Activated T-cell treated with anti-CD3 and anti-CD28 coated beads for 1 hour (primary cell): ENCODE results near the gene AOAH.

ENCODE experiments used
- DNase-seq: peaks from one replicate; pipeline ENCODE4 v3.0.0-alpha.2; 2020; ENCODE audit warnings: low read depth

AOAH gene

DNA sequence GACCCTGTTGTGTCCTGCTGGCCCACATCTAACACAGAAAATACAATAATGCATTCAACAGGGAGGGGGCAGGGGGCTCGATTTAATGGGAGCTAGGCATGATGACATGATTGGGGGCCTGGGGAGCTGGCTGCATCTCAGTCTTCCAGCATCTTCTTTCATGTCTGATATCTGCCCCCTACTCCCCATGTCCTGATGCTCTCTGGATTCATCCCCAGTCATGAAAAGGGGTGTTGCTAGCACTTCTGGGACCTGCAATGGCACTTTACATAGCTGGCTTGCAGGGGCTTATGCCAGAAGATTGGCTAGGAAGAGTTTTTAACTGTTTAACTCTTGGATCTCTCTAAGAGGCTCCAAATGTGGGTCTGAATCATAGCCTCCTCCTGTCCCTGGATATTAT is 94.9 kb downstream of the AOAH start:
- no peak for DNase-seq

DNA sequence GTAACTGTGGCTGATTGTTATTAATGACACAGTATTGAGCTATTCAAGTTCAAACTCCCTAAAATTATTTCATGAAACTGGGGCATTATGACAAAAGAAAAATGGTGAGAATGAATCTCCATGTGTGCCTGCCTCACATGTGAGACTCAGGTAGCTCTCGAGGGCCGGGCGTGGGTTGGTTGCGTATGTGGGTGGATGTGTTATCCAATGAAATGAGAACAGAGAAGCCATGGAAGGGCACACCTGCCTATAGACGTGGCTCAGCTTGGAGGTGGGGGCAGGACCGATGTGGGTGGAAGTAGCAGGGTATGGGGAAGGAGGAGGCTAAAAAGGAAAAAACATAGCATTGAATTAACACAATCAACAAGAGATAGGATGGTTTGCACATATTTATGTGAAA is 96.5 kb downstream of the AOAH start:
- no peak for DNase-seq

- DNase-seq = no peak
These were observed 98.2 kb downstream of the AOAH start for GRCh38 chr7:36626111-36626510.

DNA sequence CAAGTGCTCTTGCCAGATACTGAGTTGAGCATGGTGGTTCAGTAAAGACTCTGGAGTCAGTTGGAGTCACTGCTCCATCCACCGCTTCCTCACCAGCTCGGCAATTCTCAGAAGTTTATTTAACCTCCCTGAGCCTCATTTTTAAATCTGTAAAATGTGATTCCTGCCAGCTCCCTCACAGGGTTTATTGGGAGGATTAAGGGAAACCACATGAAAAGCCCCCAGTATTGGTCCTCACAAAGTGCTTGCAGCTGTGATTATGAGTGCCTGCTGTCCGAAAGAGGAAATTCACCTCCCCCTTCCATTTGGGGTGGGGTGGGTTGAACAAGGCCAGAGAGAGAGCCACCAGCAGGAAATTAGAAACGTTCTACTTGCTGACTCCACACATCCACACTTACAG is 99.0 kb downstream of the AOAH start:
- DNase-seq = no peak

DNA sequence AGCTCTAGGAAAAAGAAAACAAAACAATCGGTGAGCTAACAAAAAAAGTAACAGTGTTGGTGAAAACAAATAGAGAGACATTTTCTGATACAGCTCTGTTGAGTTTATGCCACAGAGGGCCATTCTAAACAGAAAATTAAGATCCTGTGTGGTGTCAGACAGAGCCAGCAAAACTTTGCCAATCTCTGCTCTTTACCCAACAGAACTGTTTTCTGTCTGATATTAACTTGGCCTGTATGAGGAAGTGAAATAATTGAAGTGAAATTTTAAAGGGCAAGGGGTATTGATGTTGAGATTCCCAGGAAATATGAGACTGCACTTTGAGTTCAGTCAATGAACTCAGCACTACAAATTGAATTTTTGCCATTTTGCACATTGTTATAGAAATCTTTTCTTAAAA is 101.0 kb downstream of the AOAH start:
- no peak for DNase-seq

DNA sequence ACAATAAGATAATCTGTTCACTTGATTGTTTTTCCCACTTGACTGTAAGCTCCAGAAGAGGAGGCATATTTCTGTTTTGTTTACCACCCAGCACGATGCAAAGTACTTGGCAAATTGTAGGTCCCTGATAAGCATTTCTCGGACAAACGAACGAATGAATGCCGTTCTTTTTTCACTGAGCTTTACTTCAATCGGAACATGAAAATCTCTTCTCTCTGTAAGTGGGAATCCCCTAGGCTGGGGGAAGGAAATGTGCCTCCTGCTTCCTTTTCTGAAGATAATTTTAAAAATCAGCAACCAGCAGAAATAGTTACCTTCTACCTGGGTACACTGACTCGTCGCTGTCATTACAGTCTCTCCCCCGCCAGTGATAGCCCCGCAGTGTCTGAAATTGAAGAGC is 102.9 kb downstream of the AOAH start:
- no peak for DNase-seq

GRCh38 chr7:36620166-36620708 is 104.1 kb downstream of the AOAH start:
- DNase-seq = no peak

- DNase-seq = no peak
These were observed 106.9 kb downstream of the AOAH start for GRCh38 chr7:36617408-36617807.

GRCh38 chr7:36615852-36616540 is 108.3 kb downstream of the AOAH start:
- DNase-seq = no peak

DNA sequence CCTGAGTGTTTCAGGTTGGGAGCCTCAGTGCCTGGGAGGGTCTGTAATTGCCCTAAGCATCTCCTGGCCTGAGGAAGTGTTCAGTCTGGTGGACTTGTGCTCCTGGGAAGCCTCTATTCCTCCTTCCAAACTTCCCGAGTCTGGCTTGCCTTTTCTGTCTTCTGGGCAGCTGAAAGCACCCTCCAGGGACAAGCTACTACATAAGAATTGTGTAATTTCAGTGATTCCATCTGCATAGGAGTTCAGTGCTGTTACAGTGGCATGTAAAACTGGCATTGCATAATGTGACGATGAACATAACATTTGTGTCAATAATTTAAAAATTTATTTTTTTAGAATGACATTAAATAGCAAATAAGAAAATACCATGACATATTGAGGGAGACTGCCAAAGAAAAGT is 109.3 kb downstream of the AOAH start:
- no peak for DNase-seq

DNA sequence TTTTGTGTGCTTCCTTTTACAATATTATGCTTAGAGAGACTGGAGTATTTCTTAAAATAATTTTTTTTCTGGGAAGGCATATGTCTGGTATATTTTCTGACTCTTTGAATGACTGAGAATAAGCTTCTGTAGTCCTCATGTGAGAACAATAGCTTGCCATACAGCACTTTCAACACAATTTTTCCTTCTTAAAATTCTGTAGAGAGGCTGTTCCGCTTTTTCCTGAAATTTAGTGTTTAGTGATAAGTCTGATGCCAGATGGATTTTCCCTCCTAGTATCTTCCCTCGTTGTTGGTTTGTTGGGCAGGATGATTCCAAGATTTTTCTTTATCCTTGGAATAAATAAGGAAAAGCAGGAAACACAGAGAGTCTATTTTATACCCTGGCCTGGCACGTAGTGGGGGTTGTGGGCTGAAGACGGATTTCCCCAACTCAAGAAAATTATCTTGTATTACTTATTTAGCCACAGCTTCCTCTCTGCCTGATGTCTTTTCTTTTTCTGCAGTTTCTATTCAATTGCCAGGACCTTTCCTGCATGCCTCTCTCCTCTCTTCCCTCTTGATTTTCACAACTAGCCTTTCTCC is 111.2 kb downstream of the AOAH start:
- no peak for DNase-seq

- no peak for DNase-seq
These were observed 112.6 kb downstream of the AOAH start for GRCh38 chr7:36611703-36612102.

DNA sequence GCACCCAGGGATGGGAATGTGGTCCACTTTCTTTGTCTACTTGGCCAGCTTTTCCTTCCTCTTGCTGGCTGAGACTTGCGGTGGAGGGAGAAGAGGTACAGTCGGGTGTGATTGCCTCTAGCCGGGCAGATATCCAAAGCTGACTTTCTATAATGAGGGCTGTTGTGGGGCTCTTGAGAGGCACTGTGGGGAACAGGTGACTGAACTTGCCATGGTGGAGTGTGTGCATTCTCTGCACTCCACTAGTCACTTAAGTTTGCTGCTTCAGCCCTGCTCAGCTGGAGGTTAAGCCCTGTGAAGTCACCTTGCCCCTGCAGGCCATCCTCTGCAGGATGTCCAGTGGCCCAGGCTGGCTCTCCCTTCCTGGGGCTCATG is 116.6 kb downstream of the AOAH start:
- DNase-seq = no peak

DNA sequence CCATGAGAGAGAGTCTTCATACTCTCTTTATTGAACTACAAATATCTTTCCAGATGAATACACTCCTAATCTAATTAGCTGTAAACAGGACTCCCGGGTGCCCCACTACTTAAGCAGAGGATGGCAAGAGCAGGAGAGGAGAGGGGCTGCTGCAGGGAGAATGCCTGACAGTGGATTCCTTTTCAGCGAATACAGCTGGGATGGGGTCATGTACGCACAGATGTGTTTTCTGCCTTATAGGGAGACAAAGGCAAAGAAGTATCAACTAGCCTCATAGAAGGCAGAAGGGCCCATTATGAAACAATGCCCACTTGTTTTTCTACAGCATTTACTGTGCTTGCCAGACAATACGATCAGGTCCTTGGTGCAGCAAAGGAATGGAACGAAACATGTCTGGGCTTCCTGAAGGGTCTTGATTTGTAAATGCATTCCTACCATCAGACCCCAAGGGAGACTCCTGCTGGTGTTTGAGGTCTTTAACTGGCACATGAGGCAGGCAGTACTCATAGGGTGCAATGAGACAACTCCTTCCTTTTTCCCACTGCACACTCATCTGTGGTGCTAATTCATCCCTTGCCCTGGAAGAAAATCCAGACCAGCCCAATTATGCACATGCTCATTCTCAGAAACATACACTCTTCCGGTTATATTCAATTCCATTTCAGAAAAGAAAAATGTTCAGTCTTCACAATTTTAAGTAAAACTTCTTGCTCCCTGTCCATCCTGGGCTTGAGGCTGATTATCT is 117.1 kb downstream of the AOAH start:
- no peak for DNase-seq

- DNase-seq = no peak
These were observed 117.9 kb downstream of the AOAH start for GRCh38 chr7:36606153-36606975.

DNA sequence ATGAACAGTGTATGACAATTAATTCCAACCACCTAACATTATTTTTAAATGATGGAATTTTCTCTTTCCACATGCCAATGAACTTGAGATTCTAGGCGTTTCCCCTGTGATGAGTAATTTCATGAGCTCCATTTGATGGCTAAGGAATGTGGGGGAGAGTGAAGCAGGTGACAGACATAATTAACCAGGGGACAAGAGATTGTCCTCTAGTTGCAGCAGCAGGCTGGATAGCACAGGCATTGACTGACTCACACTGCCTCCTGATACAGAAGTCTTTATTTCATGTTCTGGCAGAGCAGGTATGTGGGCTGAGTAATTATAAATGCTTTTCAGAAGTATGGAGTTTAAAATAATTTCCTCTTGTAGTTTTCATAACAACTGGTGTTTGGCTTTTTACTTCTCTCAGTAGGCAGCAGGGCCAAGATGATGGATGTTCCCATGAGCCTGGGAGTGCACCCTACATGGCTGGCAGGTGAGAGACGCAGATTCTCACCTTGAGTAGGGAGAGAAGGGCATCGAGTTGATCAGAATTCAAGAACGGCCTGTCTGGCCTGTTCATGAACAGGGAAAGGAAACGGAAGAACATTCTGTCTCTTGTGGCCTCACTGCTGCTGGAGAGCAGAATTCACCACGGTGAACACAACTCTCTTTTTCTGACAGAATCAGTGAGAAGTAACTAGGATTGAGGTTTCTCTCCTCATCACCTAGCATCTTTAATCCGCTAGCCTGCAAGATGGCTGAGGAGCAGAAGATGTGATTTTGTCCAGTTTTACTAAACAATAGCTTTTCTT is 118.8 kb downstream of the AOAH start:
- no peak for DNase-seq

DNA sequence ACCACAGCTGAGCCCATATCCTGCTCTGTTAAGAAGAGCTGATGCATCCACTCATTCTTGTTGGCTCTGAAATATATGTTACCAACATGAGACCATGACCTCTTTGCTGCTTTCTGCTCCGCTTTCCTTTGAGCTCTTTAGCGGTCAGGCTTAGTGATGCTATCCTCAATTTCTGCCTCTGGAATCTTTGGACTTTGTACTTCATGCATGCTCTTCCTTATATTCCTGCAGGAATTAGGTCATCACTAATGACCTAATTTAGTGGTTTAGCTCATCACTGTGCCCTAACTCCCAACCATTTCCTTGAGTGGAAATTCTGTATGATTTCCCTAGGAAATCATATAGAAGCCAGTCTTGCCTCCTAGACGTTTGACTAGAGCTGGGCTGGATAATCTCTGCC is 119.5 kb downstream of the AOAH start:
- no peak for DNase-seq

DNA sequence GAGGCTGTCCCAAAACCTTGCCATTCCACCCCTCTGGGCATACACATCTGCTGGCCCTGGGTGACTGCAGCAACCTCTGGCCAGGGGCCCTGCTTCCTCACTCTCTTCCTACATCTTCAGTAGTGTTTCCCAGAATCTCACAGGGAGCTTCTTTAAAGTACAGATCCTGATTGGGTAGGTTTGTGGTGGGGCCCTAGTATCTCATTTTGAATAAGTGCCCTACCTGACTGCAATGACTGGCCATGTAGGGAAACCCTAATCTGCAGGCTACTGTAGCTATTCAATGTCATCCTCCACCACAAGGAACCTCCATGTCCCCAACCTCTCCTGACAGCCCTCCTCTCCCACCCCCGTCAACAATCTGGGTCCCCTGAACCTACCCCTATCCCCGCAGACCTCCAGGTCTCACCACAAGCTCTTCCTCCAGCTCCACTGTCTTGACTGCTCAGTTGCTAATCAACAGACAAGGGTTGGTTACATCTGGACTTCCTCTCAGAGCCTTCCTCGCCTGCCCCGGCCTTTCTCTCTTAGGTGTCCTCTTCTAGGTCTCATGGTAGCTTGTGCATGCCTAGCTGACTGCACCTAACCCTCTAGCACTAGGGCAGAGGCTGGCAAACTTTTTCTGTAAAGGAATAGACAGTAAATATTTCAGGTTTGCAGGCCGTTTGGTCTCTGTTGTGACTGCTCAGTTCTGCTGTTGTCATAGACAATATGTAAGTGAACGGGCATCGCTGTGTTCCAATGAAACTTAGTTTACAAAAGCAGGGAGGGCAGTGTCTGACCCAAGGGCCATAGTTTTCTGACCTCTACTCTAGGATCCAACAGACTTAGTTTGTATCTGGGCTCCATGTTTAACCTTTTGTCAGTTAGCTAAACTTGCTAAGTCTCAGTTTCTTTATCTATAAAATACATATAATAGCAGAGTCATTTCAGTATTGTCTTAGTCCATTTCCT is 121.1 kb downstream of the AOAH start:
- no peak for DNase-seq

- DNase-seq = no peak
These were observed 121.8 kb downstream of the AOAH start for GRCh38 chr7:36602511-36602910.

- DNase-seq = no peak
These were observed 122.7 kb downstream of the AOAH start for GRCh38 chr7:36601601-36602000.
